Ascending aorta (tissue), 2 donors: Measurements from ENCODE around the gene RBM6. TPM values are rescaled to one million over a fixed set of nuclear protein-coding genes. Genes with fewer than 3 reads are reported as not detected.

ENCODE experiments used
- DNase-seq, 2 donors: peaks; one replicate each; pipeline ENCODE4 v3.0.0-alpha.2; 2019; ENCODE audit warnings: low spot score in 2 of 2
- H3K27ac ChIP-seq, 2 donors: fragments of 200-600 bp; sonication (generic); one replicate each; pipeline ENCODE4 v1.5.1; 2016 to 2017; ENCODE audit warnings: mild to moderate bottlenecking in 1 of 2
- H3K27me3 ChIP-seq: fragments of 200-600 bp; sonication (generic); one replicate; pipeline ENCODE4 v1.5.1; 2017
- H3K36me3 ChIP-seq, 2 donors: fragments of 200-600 bp; sonication (generic); one replicate each; pipeline ENCODE4 v1.5.1; 2016
- H3K4me1 ChIP-seq, 2 donors: fragments of 200-600 bp; sonication (generic); one replicate each; pipeline ENCODE4 v1.5.1; 2016 to 2017; ENCODE audit warnings: mild to moderate bottlenecking in 1 of 2
- H3K4me3 ChIP-seq, 2 donors: fragments of 200-600 bp; sonication (generic); one replicate each; pipeline ENCODE4 v1.5.1; 2016 to 2017; ENCODE audit warnings: mild to moderate bottlenecking in 1 of 2
- H3K9me3 ChIP-seq, 2 donors: fragments of 200-600 bp; sonication (generic); one replicate each; pipeline ENCODE4 v1.5.1; 2016
- CTCF ChIP-seq, 3 experiments: fragments of 200-600 bp in 2 of 3; fragments of 450-650 bp in 1 of 3; sonication (generic) in 2 of 3; IDR thresholded peaks; one replicate each; pipeline ENCODE4 v1.5.1; 2016 to 2019; ENCODE audit warnings: antibody characterized with exemption in 3 of 3, mild to moderate bottlenecking in 1 of 3, moderate library complexity in 1 of 3
- intact Hi-C: fragments of 100-400 bp; cut with DNase I; formaldehyde crosslinking; loops from one replicate; pipeline ENCODE4 v1.15.1; 2023
- total RNA-seq: library from RNA; depleted of rRNA; stranded (reverse); fragments of >200 nt; gene quantifications from one replicate; pipeline ENCODE4 v1.1.0, GENCODE V29; 2016

Gene RBM6
- total RNA-seq, 1 donor from 2014 or later: 84.7 TPM

DNA sequence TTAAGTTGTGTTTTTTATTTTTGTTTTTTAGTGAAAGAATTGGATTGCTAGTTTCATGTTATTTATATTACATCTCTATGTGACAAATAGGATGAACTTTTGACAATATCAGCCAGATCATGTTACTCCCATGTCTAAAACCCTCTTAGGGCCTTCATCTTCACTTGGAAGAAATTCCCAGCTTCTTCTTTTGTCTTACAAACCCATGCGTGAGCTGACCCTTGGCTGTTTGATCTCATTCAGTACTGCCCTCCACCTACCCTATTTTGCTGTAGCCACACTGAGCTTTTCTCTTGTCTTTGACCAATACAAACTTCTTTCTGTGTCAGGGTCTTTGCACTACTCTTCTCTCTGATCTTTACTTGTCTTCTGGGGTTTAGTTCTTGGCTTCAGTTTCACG, 37.0 kb downstream of the RBM6 start:
- no peak for DNase-seq
- Histone ChIP-seq H3K4me1 (no peaks in the 10 kb centered on the region), H3K4me3 (no peak overlapping the region), H3K27me3 (no peaks in the 10 kb centered on the region), H3K36me3 (peaks cover 30 to 60% of the 10 kb centered on the region in 2 donors), H3K27ac (no peak overlapping the region), H3K9me3 (no peaks in the 10 kb centered on the region)
- intact Hi-C loops: no loop called here
- TF ChIP-seq CTCF (IDR thresholded peaks at IDR 0.05): no peak

DNA sequence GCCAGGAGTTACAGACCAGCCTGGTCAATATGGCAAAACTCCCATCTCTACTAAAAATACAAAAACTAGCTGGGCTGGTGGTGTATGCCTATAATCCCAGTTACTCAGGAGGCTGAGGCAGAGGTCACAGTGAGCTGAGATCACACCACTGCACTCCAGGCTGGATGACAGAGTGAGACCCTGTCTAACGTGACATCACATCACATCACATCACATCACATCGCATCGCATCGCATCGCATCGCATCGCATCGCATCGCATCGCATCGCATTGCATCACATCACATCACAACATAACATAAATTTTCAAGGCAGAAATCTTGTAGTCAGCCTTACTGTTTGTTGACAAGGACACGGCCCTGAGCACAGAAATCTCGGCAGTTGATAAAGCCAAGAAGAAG, 44.4 kb downstream of the RBM6 start:
- Histone ChIP-seq H3K9me3 (no peaks in the 10 kb centered on the region), H3K27me3 (no peaks in the 10 kb centered on the region), H3K4me1 (no peaks in the 10 kb centered on the region), H3K36me3 (peaks cover 6 to 20% of the 10 kb centered on the region in 2 donors), H3K27ac (no peak overlapping the region), H3K4me3 (no peak overlapping the region)
- no peak for DNase-seq
- intact Hi-C loops: no loop called here
- TF ChIP-seq CTCF (IDR thresholded peaks at IDR 0.05): no peak

GRCh38 chr3:49992326-49992725, 52.4 kb downstream of the RBM6 start:
- intact Hi-C loops: loop anchor here (10.0 kb wide), 1 partner anchor 688 kb away; no protein-coding TSS in a partner anchor
- Histone ChIP-seq H3K4me3 (no peak overlapping the region), H3K4me1 (no peaks in the 10 kb centered on the region), H3K27ac (no peak overlapping the region), H3K9me3 (no peaks in the 10 kb centered on the region), H3K27me3 (no peaks in the 10 kb centered on the region), H3K36me3 (peaks cover 3 to 12% of the 10 kb centered on the region in 2 donors)
- DNase-seq: no peak
- TF ChIP-seq CTCF (IDR thresholded peaks at IDR 0.05): no peak

GRCh38 chr3:49994476-49994875, 54.5 kb downstream of the RBM6 start:
- intact Hi-C loops: loop anchor here (10.0 kb wide), 1 partner anchor 690 kb away; no protein-coding TSS in a partner anchor
- no peaks in the 10 kb centered on the region for H3K9me3 ChIP-seq

GRCh38 chr3:49996016-49996415, 56.1 kb downstream of the RBM6 start:
- Histone ChIP-seq H3K9me3 (no peaks in the 10 kb centered on the region), H3K27ac (no peak overlapping the region), H3K27me3 (no peaks in the 10 kb centered on the region), H3K4me1 (no peaks in the 10 kb centered on the region), H3K4me3 (no peak overlapping the region), H3K36me3 (peaks cover 0 to 15% of the 10 kb centered on the region in 2 donors)
- no peak for DNase-seq
- intact Hi-C loops: loop anchor here (10.0 kb wide), 1 partner anchor 691 kb away; no protein-coding TSS in a partner anchor
- TF ChIP-seq CTCF (IDR thresholded peaks at IDR 0.05): no peak

More at GRCh38 chr3:49994476-49994875, 54.5 kb downstream of the RBM6 start:
- Histone ChIP-seq H3K27me3 (no peaks in the 10 kb centered on the region), H3K4me3 (no peak overlapping the region), H3K27ac (no peak overlapping the region), H3K36me3 (peaks cover 0 to 5% of the 10 kb centered on the region in 2 donors), H3K4me1 (no peaks in the 10 kb centered on the region)
- TF ChIP-seq CTCF (IDR thresholded peaks at IDR 0.05): no peak
- no peak for DNase-seq

- no peak for DNase-seq
Measured at GRCh38 chr3:49997862-49998261, 57.9 kb downstream of the RBM6 start.

More at GRCh38 chr3:49997862-49998261, 57.9 kb downstream of the RBM6 start:
- H3K9me3 ChIP-seq: no peaks in the 10 kb centered on the region
- TF ChIP-seq CTCF (IDR thresholded peaks at IDR 0.05): no peak
- H3K27me3 ChIP-seq: no peaks in the 10 kb centered on the region
- H3K4me1 ChIP-seq: no peaks in the 10 kb centered on the region
- intact Hi-C loops: loop anchor here (10.0 kb wide), 1 partner anchor 693 kb away; no protein-coding TSS in a partner anchor
- H3K36me3 ChIP-seq: peaks cover 0 to 18% of the 10 kb centered on the region in 2 donors
- no peak overlapping the region for H3K27ac ChIP-seq
- H3K4me3 ChIP-seq: no peak overlapping the region
